ENCODE results near the gene MKNK1. TPM values are rescaled to one million over a fixed set of nuclear protein-coding genes. Genes with fewer than 3 reads are reported as not detected.
A peak's percentile ranks its signal among the peaks of the same experiment; 100 is the strongest.

MKNK1 gene
- total RNA-seq, 1 donor from 2014 or later, result 77.6 TPM

DNA sequence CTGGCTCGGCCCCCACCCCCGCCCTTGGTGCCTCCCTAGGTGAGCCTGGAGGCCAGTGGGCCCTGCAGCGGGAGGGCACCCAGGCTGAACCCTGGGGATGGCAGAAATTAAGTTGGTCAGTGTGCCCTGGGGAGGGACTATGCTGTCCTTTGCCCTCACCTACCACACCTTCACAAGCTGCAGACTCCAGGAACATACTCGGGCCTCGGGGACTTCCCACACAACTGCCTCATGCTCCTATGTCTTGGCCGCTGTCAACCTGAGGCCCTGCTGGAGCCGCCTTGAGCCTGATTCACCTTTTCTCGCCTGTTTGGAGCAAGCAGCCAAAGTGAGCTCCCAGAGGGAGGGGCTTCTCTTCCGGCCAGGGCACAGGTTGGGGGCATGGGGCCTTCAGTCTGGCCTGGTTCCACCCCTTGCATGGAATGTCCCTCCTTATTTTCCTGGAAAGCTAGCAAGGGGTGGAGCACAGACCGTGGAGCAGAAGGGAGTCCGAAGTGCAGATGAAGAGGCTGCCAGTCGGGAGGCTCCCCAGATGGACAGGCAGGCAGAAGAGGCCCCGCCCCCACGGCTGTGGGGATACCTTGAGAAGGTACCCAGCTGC is 77.3 kb downstream of the MKNK1 start:
- peaks cover 15% of the 10 kb centered on the region for H3K4me1 ChIP-seq
- H3K27ac ChIP-seq, result no peak overlapping the region
- TF ChIP-seq, protein P1, sequence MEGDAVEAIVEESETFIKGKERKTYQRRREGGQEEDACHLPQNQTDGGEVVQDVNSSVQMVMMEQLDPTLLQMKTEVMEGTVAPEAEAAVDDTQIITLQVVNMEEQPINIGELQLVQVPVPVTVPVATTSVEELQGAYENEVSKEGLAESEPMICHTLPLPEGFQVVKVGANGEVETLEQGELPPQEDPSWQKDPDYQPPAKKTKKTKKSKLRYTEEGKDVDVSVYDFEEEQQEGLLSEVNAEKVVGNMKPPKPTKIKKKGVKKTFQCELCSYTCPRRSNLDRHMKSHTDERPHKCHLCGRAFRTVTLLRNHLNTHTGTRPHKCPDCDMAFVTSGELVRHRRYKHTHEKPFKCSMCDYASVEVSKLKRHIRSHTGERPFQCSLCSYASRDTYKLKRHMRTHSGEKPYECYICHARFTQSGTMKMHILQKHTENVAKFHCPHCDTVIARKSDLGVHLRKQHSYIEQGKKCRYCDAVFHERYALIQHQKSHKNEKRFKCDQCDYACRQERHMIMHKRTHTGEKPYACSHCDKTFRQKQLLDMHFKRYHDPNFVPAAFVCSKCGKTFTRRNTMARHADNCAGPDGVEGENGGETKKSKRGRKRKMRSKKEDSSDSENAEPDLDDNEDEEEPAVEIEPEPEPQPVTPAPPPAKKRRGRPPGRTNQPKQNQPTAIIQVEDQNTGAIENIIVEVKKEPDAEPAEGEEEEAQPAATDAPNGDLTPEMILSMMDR (IDR thresholded peaks at IDR 0.05), result no peak
- peaks cover 55% of the 10 kb centered on the region for H3K27me3 ChIP-seq (ENCODE audit: low read depth)
- ATAC-seq, result no peak
- H3K36me3 ChIP-seq, result no peaks in the 10 kb centered on the region
- DNase-seq, result no peak
- H3K4me3 ChIP-seq, result no peak overlapping the region
- intact Hi-C loops (cut with DNase I), result no loop called here
- H3K9me3 ChIP-seq, result no peaks in the 10 kb centered on the region

GRCh38 chr1:46526013-46526690 is 77.9 kb downstream of the MKNK1 start:
- ATAC-seq, result no peak
- peak; percentile 16 for DNase-seq
- peaks cover 19% of the 10 kb centered on the region for H3K4me1 ChIP-seq
- H3K27ac ChIP-seq, result no peak overlapping the region
- H3K36me3 ChIP-seq, result no peaks in the 10 kb centered on the region
- H3K27me3 ChIP-seq (ENCODE audit: low read depth), result peaks cover 49% of the 10 kb centered on the region
- no peak overlapping the region for H3K4me3 ChIP-seq
- H3K9me3 ChIP-seq, result no peaks in the 10 kb centered on the region
- TF ChIP-seq, protein P1 (IDR thresholded peaks at IDR 0.05), result no peak
- intact Hi-C loops (cut with DNase I), result no loop called here

- no peaks in the 10 kb centered on the region for H3K9me3 ChIP-seq
- TF ChIP-seq, protein P1 (IDR thresholded peaks at IDR 0.05), result no peak
- H3K4me1 ChIP-seq, result peaks cover 19% of the 10 kb centered on the region
- H3K4me3 ChIP-seq, result no peak overlapping the region
- peaks cover 41% of the 10 kb centered on the region for H3K27me3 ChIP-seq (ENCODE audit: low read depth)
- H3K27ac ChIP-seq, result no peak overlapping the region
- no peak for ATAC-seq
- intact Hi-C loops (cut with DNase I), result no loop called here
- peak; percentile 15 for DNase-seq
- no peaks in the 10 kb centered on the region for H3K36me3 ChIP-seq
These were observed 78.7 kb downstream of the MKNK1 start for GRCh38 chr1:46525253-46525983.

DNA sequence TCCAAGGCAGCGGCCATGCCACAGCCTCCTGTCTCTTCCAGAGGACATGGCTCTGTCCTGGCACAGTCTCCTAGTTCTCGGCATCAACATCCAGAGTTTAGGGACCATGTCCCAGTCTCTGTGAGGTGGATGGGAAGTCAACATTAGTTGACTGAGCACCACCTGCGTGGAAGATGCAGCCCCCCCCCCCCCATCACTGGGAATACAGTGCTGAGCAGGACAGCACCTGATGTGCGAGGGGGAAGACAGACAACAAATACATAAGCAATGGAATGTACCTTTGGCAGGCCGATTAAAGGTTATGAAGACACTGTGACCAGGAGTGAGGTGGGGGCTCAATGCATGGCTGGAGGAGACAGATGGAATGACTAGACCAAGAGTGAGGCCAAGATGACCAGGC is 79.2 kb downstream of the MKNK1 start:
- TF ChIP-seq, protein P1 (IDR thresholded peaks at IDR 0.05), result no peak
- Histone ChIP-seq H3K4me1 (peaks cover 19% of the 10 kb centered on the region), H3K27me3 (ENCODE audit: low read depth) (peaks cover 36% of the 10 kb centered on the region), H3K9me3 (no peaks in the 10 kb centered on the region), H3K27ac (no peak overlapping the region), H3K4me3 (no peak overlapping the region), H3K36me3 (no peaks in the 10 kb centered on the region)
- intact Hi-C loops (cut with DNase I), result no loop called here
- ATAC-seq, result no peak
- DNase-seq, result peak; percentile 15

- peaks cover 19% of the 10 kb centered on the region for H3K4me1 ChIP-seq
- no peaks in the 10 kb centered on the region for H3K9me3 ChIP-seq
- no peak overlapping the region for H3K27ac ChIP-seq
- DNase-seq (peak; percentile 32), ATAC-seq (no peak)
- no peak overlapping the region for H3K4me3 ChIP-seq
- no peaks in the 10 kb centered on the region for H3K36me3 ChIP-seq
- TF ChIP-seq, protein P1 (IDR thresholded peaks at IDR 0.05), result no peak
- intact Hi-C loops (cut with DNase I), result no loop called here
- peaks cover 27% of the 10 kb centered on the region for H3K27me3 ChIP-seq (ENCODE audit: low read depth)
These were observed 80.3 kb downstream of the MKNK1 start for GRCh38 chr1:46523496-46524353.
